GM21723 (cell line): Measurements from ENCODE around the gene PLD1.

Experiments used
- ATAC-seq: cut with Tn5 transposase; IDR thresholded peaks from one replicate; pipeline ENCODE4 v1.9.1; 2021; ENCODE audit warnings: mild to moderate bottlenecking, moderate library complexity; ENCODE audit not compliant: unreplicated experiment

PLD1 gene

DNA sequence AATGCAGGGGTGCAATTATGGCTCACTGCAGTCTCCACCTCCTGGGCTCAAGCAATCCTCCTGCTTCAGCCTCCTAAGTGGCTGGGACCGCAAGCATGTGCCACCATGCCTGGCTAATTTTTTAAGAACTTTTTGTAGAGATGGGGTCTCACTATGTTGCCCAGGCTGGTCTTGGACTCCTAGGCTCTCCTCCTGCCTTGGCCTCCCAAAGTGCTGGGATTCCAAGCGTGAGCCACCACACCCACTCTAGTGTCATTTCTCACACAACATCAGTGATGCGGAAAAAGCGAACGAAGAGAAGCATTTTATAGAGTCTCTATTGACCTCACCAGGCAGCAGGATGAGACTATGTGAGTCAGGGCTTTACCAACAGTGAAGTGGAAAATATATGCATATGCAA is 137.7 kb downstream of the PLD1 start:
- ATAC-seq: no peak

DNA sequence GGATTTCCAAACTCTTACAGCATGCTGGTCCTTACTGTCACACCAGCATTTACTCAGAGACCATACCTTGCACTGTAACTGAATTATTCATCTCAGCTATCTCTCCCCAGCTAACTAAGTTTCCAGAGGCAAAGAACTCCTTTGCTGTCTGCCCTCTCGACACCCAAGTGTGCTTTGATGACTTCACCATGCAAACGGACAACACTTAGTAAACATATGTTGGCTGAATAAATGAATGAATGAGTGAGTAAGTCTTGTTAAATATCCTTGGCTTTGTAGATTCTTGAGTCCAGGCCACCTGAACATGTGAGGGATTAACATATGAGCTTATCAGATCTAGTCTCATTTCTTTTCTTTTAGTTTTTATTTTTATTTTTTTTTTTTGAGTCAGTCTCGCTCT is 138.2 kb downstream of the PLD1 start:
- ATAC-seq: no peak

DNA sequence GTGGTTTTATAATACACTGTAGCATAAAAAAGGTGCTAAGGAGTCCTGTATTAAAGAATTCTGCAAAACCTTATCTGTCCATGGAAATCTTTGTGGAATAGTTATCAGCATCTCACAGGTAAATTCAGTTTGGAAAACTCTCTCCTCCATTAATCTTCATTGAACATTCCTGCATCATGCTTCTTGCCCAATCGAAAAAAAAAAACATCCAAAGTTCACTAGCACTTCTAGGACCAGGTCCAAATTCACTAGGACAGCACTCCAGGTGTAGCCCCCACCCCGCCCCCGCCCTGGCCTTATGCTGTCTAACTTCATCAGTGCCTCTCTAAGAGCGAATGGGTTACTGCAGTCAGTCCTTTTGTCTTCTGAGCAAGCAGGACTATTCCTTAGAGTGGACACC is 138.6 kb downstream of the PLD1 start:
- no peak for ATAC-seq

DNA sequence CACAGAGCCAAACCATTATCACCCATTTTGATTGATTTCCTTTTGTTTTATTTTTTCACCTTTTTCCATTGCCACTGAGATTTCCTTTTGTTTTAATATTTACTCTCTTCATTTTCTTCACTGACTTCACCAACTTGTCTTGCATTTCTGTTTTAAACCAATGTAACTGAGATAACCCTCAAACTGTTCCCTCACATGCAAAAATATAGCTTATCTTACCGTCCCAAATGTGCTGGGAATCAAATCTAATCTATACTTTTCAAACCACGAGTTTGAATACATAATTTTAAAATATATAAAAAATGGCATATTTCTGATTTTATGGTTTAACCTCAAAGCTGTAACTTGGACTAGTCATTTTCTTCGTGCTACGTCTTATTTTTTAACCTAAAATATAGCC is 143.8 kb downstream of the PLD1 start:
- ATAC-seq: no peak

DNA sequence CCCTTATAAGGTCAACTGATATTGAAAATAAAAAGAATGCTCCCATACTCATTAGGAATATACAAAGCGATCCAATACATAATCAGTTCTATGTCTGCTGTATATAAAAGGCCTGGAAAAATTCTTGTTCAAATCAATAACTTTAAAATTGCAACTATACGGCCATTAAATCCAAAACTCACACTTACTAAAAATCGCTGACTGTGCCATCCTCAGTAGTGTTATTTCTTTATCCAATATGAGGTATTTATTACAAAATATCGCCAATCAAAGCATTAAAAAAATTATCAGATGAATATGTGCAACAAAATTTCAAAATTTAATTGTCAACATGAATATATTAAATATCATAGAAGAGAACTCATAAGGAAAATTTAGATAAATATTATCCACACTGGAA is 146.5 kb downstream of the PLD1 start:
- ATAC-seq: no peak

DNA sequence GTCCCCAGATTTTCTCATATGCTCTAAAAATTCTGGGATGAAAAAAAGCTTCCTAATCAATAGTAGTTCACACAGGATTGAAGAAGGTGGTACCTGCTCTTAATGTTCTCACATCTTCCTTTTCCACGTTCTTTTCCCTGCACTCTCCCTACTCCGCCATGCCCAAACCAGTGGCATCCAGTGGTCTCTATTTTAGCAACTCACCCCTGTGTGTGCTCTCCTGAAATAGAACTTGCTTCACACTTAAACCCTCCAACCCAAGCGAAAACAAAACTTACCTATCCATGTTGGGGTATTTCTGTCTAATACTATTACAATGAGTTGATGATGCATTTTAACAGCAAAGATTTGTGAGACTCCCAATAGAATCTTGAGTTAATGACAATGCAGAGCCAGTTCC is 148.8 kb downstream of the PLD1 start:
- ATAC-seq: no peak

DNA sequence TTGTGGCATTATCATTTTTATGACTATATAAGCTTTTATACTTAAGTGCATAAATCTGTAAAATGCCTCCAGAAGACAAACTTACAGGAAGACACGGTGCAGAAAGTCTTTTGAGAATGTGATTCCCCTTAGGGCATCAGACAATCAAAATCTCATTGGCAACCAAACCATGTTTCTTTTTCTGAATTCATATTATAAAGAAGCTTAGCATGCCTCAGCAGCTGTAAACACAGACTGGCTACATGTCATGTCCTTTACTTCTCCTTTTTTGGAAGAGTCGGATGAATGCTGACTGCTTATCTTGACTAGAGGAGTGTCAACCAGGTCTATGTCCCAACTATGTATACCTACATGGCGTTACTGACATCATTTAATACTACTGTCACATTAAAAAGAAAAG is 150.1 kb downstream of the PLD1 start:
- no peak for ATAC-seq

DNA sequence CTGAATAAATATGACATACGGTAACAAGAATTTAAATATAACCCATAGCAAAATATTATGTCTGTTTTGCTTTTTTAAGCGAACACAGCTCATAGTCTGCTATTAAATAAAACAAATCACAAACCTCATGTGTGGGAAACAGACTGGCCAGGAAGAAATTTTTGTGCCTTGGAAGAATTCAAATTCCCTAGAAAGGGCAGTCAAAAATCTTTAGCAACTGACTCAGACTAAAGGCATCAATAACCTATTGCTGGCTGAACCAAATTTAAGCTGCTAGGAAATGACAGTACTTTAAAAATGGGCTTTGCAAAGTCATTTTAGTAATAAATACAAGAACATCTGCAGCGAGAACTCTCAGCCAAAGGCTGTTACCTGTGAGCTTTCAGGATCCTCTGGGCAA is 151.4 kb downstream of the PLD1 start:
- ATAC-seq: no peak

DNA sequence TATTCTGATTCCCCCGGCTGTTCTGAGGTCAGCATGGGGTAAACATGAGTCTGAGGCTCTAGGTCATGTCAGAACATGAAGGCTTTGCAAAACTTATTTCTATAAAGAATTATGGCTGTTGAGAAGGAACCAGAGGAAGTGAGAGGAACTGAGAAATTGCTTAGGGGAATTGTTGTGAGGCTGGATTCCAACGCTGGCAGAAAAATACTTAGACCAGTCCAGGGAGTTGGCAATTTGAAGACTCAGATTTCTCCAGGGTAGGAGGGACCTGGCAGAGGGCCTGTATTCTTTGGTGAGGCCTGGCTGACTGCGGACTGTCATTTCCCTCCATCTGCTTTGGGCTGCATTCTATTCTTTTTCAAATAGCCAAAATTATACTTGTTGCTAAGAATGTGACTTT is 155.5 kb downstream of the PLD1 start:
- no peak for ATAC-seq

DNA sequence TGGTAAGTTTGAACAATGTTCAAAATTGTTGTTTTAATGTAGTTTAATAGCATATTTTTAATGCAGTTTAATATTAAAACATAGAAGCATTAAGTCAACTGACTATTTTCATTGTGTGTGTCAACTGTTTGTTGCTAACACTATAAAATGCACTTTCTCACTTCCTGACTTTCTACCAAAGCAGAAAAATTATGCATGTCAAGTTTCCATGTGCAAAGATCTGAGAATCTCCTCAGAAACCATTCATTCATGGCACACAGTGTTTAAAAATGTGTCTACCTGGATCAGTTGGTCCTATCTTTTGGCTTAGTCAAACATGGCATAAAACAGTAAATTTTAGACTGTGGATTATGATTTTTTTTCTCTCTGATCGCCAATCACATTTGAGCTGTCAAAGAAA is 156.0 kb downstream of the PLD1 start:
- ATAC-seq: no peak

DNA sequence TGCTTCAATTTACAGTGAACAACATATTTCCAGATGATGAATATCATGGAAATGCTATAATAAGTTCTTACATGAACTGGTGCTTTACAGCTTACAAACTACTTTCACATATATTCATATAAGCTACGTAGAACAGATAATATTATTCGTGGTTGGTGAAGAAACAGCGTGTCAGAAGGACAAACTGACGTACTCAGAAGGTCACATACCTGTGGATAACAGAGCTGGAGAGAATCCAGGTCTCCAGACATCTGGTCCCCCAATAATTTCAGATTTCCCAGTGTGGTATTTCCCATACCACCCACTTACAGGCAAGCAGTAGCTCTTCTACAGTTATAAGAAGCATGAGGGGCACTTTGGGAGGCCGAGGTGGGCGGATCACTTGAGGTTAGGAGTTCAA is 156.6 kb downstream of the PLD1 start:
- ATAC-seq: no peak

DNA sequence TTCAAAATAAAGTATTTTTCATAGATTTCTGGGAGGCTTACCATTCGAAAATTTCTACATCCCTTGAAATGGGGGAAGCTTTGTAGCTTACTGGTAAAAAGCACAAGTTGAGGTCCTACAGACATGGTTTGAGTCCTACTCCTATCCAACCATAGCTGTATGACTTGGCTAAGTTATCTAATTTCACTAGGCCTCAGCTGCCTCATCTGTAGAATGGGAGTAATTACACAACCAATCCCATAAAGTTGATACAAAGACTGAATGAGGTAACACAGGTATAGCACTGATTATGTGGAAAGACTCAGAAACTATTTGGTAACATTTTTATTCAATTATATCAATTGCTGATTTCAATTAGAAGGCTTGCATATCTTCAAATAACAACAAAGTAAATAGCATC is 157.4 kb downstream of the PLD1 start:
- ATAC-seq: no peak

DNA sequence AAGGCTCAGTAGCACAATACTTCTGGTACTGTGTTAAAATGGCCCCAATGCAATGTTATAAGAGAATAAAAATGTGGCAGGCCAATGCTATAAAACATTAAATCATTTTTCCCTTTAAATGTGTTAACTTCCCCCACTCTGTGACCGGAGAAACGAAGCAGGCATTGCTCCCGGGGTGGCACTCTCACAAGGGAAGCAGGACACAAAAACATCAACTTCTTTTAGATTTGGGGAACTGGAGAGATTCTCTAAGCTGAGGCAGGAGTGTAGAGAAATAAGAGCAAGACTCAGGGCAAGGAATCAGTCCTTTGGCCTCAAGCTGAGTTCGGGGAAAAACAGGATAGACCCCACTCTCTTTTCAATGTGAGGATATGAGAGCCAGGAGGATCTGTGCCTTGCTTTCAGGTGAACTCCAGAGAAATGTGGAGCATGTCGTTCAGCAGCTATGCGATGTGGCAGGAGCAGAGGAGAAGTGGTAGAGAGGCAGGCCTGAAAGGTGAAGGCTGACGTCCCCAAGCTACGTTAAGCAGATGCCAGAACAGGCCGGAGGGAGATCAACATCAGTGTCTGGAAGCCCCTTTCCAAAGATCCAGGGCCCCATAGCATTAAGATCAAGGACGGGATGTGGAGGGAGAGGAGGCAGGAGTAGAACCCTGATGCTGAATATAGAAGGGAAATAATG is 160.2 kb downstream of the PLD1 start:
- no peak for ATAC-seq

DNA sequence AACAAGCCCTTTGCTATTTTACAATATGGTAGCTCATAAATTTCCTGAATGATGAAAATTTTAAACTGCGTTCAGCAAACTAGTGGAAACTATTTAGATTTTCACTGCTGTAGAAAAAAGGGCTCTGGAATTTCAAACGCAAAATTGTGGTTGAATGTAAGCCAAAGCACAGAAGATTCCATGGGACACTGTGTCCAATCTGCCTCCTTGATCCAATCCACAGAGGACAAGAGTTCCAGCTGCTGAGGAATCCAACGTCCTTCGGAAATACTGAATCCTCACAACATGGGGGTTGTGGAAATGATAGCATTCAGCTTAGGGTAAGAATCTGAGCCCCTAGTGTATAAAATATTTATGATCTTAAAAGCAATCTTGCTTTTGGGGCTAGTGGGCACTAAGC is 161.0 kb downstream of the PLD1 start:
- no peak for ATAC-seq

DNA sequence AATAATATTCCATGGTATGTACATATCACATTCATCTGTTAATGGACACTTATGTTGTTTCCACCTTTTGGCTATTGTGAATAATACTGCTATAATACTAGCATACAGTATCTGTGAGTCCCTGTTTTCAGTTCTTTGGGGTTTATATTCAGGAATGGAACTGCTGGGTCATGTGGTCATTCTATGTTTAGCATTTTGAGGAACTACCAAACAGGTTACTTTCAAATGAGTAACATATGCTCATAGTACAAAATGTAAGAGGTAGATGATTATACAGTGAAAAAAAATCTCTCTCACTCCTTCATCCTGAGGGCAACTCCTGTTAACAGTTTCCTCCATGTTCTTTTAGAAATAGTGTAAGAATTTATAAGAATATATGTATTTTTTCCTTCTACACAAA is 162.2 kb downstream of the PLD1 start:
- no peak for ATAC-seq

DNA sequence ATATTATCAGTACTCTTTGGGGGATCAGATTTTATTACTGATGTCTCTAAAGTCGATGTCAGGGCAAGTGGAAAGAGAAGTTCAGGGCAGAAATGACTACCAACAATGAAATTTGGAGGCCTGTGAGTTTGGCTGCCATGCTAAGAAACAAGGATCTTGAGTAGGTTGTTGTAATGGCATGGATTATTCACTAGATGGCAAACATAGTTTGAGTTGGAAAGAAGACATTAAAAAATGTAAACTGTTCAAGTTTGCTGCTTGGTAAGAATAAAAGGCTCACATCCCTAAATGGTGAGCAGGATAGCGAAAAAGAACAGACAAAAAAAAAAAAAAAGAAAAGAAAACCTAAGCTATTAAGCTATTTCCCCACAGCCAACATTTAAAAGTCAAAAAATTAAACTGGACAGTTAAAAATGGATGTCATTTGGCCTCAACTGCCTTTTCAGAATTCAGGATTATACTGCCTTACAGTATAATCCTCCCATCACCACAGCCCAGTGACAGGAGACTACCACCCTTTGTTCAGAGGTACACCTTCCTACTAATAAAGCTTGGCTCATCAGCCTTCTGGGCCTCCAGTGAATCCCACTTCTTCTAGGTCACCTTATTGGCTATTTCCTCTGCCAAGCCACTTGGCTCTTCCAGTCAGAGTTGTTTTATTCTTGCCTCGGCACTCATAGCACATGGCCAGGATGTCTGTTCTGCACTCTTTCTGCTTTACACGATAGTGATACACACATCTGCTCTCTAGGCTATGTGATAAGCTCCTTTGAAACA is 163.7 kb downstream of the PLD1 start:
- no peak for ATAC-seq

DNA sequence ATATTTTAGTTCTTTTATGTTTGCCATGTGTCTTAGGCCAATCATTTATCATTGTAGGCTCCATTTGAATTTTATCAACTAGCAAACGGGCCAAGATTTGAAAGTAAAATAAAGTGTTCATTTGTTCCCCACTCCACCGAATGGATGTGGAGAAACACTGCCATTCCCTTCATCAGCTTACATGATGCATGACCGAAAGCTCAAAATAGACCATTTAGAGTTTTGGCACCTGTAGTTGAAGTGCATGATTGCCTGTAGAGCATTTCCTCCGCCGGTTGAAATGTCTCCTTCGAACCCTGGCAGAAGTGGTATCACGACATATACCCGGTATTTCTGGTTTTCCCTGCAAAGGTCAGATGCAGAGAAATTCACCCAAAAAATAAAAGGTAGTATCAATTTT is 165.6 kb downstream of the PLD1 start:
- no peak for ATAC-seq

DNA sequence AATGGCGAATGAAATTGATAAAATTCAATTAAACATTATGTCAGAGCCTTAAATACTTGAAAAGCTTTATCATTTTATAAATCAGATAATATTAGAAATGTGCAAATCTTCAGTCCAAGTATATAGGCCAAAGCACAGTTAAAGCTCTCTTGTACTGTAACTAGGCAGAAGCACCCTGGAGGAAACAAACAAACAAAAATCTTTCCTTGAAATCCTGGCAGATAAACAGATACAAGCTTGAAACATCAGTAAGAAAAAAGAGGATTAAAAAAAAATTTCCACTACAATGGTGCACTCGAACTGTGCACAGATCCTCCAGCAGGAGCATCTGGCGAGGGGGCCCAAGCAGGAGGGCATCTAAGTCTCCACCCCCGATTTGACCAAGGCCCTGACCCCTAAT is 166.6 kb downstream of the PLD1 start:
- no peak for ATAC-seq

DNA sequence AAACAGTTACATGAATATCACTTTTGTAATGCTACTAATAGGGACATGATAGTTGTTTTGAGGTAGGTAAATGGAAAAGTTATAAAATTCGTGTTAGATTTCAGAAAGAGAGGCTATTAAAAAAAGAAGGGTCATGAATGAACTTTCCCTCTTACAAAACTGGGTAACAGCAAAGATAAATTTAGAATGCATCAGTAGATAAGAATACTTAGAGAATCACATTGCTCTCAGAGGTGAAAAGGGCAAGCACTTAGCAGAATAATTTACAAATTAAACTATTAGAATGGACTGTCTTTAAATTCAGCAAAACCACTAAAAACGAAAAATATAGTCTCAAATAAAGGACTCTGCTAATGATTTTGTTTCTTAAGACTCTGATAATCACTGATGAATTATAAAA is 167.2 kb downstream of the PLD1 start:
- ATAC-seq: no peak

DNA sequence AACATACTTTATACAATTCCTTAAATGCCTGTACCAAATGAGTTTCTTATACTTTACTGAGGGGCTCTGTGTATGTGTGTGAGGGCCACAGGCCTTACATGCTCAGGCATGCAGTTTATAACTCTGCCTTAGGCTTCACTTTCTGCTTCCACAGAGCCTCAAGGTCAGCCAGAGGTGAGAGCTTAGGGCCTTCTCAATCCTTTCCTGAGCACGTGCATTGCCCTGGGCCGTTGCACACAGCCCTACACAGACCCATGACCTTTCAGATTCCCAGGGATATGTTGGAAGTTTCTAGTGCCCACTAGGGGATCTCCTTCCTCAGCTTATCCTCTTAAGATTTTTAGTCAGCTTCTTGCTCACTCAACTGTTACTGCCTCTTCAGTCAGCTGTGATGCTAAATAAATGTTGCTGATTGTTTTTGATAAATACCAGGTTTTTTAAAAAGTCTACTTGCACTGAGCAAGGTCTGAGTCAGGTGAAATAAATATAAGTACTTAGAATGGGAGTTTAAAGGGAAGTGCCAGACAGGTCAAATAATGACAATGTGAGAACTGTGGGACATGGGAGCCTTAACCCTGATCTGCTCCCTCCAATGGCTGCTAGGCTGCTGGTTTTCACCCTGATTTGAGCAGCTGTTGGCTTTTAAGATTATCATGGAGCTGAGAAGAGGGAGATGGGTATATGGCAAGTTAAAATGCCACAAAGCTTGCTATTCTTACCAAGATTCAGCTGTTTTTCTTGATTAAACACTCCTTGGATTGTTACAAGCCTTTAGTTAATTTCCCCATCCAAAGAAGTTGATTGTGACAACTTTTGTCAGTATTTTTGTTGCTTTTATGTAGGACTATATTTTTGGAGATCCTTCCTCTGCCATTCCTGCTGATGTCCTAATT is 169.5 kb downstream of the PLD1 start:
- no peak for ATAC-seq

DNA sequence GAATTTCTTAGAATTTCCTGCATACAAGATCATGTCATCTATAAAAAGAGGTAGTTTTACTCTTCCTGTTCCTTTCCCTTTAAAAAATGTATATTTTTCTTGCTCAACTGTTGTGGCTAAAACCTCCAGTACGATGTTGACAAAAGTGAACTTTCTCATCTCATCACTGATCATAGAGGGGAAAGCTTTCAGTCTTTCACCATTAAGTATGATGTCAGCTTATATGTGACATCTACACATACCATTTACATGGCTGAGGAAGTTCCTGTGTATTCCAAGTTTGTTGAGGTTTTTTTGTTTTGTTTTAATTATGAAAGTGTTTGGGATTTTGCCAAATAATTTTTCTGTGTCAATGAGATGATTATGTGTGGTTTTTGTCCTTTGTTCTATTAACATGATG is 173.6 kb downstream of the PLD1 start:
- ATAC-seq: no peak

DNA sequence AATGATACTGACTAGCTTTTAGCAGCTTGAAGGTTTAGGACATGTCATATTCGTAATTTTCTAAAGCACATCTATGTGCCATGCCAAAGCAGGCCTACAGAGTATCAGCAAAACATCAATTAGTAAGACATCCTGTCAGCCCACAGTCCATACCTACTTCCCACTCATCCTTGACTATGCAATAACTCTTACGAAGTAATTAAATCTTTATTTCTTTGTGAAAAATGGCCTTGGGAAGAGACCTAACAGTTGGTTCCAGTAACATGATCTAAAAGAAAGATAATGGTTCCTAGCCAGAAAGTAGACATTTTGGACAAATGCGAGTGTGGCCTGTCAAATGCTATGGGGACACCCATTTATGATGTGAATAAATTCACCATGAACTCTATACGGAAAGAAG is 177.5 kb downstream of the PLD1 start:
- ATAC-seq: no peak
